Measurements from ENCODE around the gene BTBD18. TPM values are rescaled to one million over a fixed set of nuclear protein-coding genes. Genes with fewer than 3 reads are reported as not detected.
A peak's percentile ranks its signal among the peaks of the same experiment; 100 is the strongest.

The BTBD18 gene
- total RNA-seq, 1 experiment from 2014 or later, result 0.09 TPM

DNA sequence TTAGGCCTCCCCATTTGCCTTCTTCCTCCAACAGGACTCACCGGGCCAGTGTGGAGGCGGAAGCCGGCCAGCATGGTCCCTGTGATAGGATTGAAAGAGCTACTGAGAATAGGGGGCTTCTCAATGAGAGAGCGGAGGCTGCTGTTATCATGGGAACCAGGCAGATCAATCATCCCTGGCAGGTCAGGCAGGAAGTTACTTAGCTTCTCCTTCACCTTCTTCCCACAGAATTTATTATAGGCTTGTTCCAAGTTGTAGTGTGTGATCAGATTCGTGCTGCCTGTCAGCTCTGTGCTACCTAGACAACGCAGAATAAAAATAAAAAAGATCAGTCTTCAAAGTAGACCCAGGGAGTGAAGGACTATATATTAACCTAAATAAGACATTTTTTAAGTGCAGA is 46.7 kb downstream of the BTBD18 start:
- Mint-ChIP-seq H3K4me3 (no peak overlapping the region), H3K27ac (peak overlapping the region; percentile 41; the same call in 1 of the 2 replicates), H3K27me3 (ENCODE audit: low read depth) (no peaks in the 10 kb centered on the region), H3K36me3 (peaks cover 32% of the 10 kb centered on the region), H3K9me3 (no peaks in the 10 kb centered on the region), H3K4me1 (no peaks in the 10 kb centered on the region)
- no peak for TF ChIP-seq RELA (CRISPR knock-in tag; IDR thresholded peaks at IDR 0.05; ENCODE audit: borderline replicate concordance)
- no peak for TF ChIP-seq ESRRA (CRISPR knock-in tag; IDR thresholded peaks at IDR 0.05; ENCODE audit: borderline replicate concordance)
- no peak for TF ChIP-seq HMGA2 (CRISPR knock-in tag; IDR thresholded peaks at IDR 0.05)
- no peak for TF ChIP-seq JAZF1 (CRISPR knock-in tag; IDR thresholded peaks at IDR 0.05)
- ChIA-PET POLR2A (interaction anchor here (0.7 kb wide), 1 partner anchor 102 kb away, joined by 5 read pairs; no protein-coding TSS in a partner anchor), CTCF (interaction anchor here (1.8 kb wide), 1 partner anchor 96 kb away, joined by 4 read pairs; no protein-coding TSS in a partner anchor)
- no peak for DNase-seq (ENCODE audit: low spot score)
- no peak for ATAC-seq

DNA sequence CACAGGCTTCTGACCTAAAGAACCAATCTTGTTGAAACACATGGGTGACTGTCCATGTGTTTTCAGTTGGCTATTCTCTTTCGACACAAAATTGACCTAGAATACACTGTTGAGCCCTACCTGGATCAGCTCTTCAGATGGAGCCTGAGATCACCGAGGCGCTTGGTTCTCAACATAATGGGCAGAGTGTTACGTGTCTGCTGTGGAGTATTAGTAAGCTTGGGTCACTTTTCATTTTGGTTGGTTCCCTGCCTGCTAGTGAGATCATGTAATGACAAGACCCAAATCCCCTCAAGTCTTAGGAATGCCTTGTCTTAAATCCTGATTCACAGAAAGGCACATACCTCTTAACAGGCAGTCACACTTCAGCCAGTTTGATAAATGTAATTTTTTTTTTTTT is 48.3 kb downstream of the BTBD18 start:
- Mint-ChIP-seq H3K27ac (no peak overlapping the region), H3K4me3 (no peak overlapping the region), H3K36me3 (peaks cover 48% of the 10 kb centered on the region), H3K4me1 (no peaks in the 10 kb centered on the region), H3K9me3 (no peaks in the 10 kb centered on the region), H3K27me3 (ENCODE audit: low read depth) (no peaks in the 10 kb centered on the region)
- no peak for ATAC-seq
- CTCF ChIA-PET, result interaction anchor here (1.8 kb wide), 1 partner anchor 97 kb away, joined by 4 read pairs; no protein-coding TSS in a partner anchor
- TF ChIP-seq TCF7 (CRISPR knock-in tag; IDR thresholded peaks at IDR 0.05; ENCODE audit: low read depth), result no peak
- DNase-seq (ENCODE audit: low spot score), result no peak
- POLR2A ChIA-PET, result interaction anchor here (2.4 kb wide), 1 partner anchor 8 kb away, joined by 8 read pairs; the partner anchor contains the start of genes MED19 and TMX2

DNA sequence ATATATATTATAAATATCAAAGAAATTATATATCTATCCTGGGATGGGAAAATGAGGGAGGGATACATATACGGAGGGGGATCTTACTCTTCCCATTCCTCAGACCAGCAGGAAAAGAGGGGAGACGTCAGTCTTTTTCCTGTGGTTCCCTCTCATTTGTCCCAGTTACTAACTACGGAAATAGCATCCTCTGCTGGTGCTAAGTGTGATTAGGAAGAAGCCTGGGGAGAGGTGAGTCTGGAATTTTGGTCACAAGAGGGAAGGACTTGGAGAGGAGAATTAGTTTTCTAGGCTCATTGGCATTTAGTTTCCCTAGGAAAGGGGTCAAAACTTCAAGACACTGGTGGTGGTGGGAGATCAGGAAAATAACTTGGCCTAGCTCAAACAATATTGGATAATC is 51.2 kb downstream of the BTBD18 start:
- no peaks in the 10 kb centered on the region for H3K4me1 Mint-ChIP-seq
- TF ChIP-seq NR1H2 (CRISPR knock-in tag; IDR thresholded peaks at IDR 0.05), result no peak
- no peak for TF ChIP-seq EMX1 (CRISPR knock-in tag; IDR thresholded peaks at IDR 0.05)
- TF ChIP-seq, protein P1, sequence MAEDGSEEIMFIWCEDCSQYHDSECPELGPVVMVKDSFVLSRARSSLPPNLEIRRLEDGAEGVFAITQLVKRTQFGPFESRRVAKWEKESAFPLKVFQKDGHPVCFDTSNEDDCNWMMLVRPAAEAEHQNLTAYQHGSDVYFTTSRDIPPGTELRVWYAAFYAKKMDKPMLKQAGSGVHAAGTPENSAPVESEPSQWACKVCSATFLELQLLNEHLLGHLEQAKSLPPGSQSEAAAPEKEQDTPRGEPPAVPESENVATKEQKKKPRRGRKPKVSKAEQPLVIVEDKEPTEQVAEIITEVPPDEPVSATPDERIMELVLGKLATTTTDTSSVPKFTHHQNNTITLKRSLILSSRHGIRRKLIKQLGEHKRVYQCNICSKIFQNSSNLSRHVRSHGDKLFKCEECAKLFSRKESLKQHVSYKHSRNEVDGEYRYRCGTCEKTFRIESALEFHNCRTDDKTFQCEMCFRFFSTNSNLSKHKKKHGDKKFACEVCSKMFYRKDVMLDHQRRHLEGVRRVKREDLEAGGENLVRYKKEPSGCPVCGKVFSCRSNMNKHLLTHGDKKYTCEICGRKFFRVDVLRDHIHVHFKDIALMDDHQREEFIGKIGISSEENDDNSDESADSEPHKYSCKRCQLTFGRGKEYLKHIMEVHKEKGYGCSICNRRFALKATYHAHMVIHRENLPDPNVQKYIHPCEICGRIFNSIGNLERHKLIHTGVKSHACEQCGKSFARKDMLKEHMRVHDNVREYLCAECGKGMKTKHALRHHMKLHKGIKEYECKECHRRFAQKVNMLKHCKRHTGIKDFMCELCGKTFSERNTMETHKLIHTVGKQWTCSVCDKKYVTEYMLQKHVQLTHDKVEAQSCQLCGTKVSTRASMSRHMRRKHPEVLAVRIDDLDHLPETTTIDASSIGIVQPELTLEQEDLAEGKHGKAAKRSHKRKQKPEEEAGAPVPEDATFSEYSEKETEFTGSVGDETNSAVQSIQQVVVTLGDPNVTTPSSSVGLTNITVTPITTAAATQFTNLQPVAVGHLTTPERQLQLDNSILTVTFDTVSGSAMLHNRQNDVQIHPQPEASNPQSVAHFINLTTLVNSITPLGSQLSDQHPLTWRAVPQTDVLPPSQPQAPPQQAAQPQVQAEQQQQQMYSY (CRISPR knock-in tag; IDR thresholded peaks at IDR 0.05), result no peak
- TF ChIP-seq, protein P2, sequence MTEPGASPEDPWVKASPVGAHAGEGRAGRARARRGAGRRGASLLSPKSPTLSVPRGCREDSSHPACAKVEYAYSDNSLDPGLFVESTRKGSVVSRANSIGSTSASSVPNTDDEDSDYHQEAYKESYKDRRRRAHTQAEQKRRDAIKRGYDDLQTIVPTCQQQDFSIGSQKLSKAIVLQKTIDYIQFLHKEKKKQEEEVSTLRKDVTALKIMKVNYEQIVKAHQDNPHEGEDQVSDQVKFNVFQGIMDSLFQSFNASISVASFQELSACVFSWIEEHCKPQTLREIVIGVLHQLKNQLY (CRISPR knock-in tag; IDR thresholded peaks at IDR 0.05), result no peak
- no peak for TF ChIP-seq NFATC4 (CRISPR knock-in tag; IDR thresholded peaks at IDR 0.05)
- TF ChIP-seq TEAD4 (CRISPR knock-in tag; IDR thresholded peaks at IDR 0.05), result no peak
- TF ChIP-seq FOXP1 (CRISPR knock-in tag; IDR thresholded peaks at IDR 0.05; ENCODE audit: borderline replicate concordance), result no peak
- TF ChIP-seq, protein P3, sequence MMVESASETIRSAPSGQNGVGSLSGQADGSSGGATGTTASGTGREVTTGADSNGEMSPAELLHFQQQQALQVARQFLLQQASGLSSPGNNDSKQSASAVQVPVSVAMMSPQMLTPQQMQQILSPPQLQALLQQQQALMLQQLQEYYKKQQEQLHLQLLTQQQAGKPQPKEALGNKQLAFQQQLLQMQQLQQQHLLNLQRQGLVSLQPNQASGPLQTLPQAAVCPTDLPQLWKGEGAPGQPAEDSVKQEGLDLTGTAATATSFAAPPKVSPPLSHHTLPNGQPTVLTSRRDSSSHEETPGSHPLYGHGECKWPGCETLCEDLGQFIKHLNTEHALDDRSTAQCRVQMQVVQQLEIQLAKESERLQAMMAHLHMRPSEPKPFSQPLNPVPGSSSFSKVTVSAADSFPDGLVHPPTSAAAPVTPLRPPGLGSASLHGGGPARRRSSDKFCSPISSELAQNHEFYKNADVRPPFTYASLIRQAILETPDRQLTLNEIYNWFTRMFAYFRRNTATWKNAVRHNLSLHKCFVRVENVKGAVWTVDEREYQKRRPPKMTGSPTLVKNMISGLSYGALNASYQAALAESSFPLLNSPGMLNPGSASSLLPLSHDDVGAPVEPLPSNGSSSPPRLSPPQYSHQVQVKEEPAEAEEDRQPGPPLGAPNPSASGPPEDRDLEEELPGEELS (CRISPR knock-in tag; IDR thresholded peaks at IDR 0.05), result no peak
- no peak for TF ChIP-seq SMAD3 (CRISPR knock-in tag; IDR thresholded peaks at IDR 0.05; ENCODE audit: borderline replicate concordance)
- TF ChIP-seq TCF7 (CRISPR knock-in tag; IDR thresholded peaks at IDR 0.05; ENCODE audit: low read depth), result no peak
- TF ChIP-seq, protein P4, sequence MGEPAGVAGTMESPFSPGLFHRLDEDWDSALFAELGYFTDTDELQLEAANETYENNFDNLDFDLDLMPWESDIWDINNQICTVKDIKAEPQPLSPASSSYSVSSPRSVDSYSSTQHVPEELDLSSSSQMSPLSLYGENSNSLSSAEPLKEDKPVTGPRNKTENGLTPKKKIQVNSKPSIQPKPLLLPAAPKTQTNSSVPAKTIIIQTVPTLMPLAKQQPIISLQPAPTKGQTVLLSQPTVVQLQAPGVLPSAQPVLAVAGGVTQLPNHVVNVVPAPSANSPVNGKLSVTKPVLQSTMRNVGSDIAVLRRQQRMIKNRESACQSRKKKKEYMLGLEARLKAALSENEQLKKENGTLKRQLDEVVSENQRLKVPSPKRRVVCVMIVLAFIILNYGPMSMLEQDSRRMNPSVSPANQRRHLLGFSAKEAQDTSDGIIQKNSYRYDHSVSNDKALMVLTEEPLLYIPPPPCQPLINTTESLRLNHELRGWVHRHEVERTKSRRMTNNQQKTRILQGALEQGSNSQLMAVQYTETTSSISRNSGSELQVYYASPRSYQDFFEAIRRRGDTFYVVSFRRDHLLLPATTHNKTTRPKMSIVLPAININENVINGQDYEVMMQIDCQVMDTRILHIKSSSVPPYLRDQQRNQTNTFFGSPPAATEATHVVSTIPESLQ (CRISPR knock-in tag; IDR thresholded peaks at IDR 0.05), result no peak
- TF ChIP-seq, protein P5, sequence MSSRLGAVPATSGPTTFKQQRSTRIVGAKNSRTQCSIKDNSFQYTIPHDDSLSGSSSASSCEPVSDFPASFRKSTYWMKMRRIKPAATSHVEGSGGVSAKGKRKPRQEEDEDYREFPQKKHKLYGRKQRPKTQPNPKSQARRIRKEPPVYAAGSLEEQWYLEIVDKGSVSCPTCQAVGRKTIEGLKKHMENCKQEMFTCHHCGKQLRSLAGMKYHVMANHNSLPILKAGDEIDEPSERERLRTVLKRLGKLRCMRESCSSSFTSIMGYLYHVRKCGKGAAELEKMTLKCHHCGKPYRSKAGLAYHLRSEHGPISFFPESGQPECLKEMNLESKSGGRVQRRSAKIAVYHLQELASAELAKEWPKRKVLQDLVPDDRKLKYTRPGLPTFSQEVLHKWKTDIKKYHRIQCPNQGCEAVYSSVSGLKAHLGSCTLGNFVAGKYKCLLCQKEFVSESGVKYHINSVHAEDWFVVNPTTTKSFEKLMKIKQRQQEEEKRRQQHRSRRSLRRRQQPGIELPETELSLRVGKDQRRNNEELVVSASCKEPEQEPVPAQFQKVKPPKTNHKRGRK (CRISPR knock-in tag; IDR thresholded peaks at IDR 0.05; ENCODE audit: borderline replicate concordance), result no peak
- no peak for TF ChIP-seq ZNF317 (CRISPR knock-in tag; IDR thresholded peaks at IDR 0.05; ENCODE audit: borderline replicate concordance, low read depth)
- TF ChIP-seq MXD4 (CRISPR knock-in tag; IDR thresholded peaks at IDR 0.05; ENCODE audit: borderline replicate concordance), result no peak
- TF ChIP-seq HMGA2 (CRISPR knock-in tag; IDR thresholded peaks at IDR 0.05), result no peak
- no peak for TF ChIP-seq NFYB (CRISPR knock-in tag; conservative IDR thresholded peaks at IDR 0.05; ENCODE audit: low read depth)

More for the DNA sequence above, 51.2 kb downstream of the BTBD18 start:
- Mint-ChIP-seq H3K9me3 (no peaks in the 10 kb centered on the region), H3K27me3 (ENCODE audit: low read depth) (no peaks in the 10 kb centered on the region), H3K4me3 (no peak overlapping the region), H3K27ac (no peak overlapping the region; the same call in 1 of the 2 replicates), H3K36me3 (peaks cover 64% of the 10 kb centered on the region)
- DNase-seq (ENCODE audit: low spot score) (no peak), ATAC-seq (no peak; the same call in 1 of the 2 replicates)
- ChIA-PET POLR2A (no interaction called here), CTCF (no interaction called here)
